ENCODE data around the gene NKD1. TPM values are rescaled to one million over a fixed set of nuclear protein-coding genes. Genes with fewer than 3 reads are reported as not detected.

NKD1 gene
- polyA plus RNA-seq, 3 donors, result 0.01 TPM; not detected in 2

GRCh38 chr16:50617646-50618184 lies 69.5 kb downstream of the NKD1 start:
- Histone ChIP-seq H3K36me3 (replicated peaks in 1 of 2; ENCODE audit: control insufficient read depth in 1 of 2, insufficient read depth in 2 of 2, low read length in 2 of 2) (no peaks in the 10 kb centered on the region), H3K27ac (ENCODE audit: low read depth in 1 of 2, low read length in 2 of 2) (no peak overlapping the region), H3K4me3 (replicated peaks in 1 of 3; ENCODE audit: low read depth in 2 of 3, low read length in 3 of 3) (no peak overlapping the region), H3K79me2 (ENCODE audit: insufficient read depth, low read length) (no peaks in the 10 kb centered on the region), H3K9ac (ENCODE audit: insufficient read depth, low read length, poor library complexity, severe bottlenecking) (no peak overlapping the region), H3K9me3 (replicated peaks in 1 of 2; ENCODE audit: control insufficient read depth in 1 of 2, insufficient read depth in 1 of 2, low read length in 2 of 2) (no peaks in the 10 kb centered on the region), H4K20me1 (ENCODE audit: insufficient read depth, low read length) (no peaks in the 10 kb centered on the region), H2AFZ (ENCODE audit: insufficient read depth, low read depth, low read length, poor library complexity, severe bottlenecking) (no peak overlapping the region), H3K4me2 (replicated peaks; ENCODE audit: extremely low read depth, low read length, poor library complexity, severe bottlenecking) (no peak overlapping the region), H3K27me3 (ENCODE audit: control insufficient read depth in 2 of 2, insufficient read depth in 2 of 2, low read length in 2 of 2) (no peaks in the 10 kb centered on the region), H3K4me1 (ENCODE audit: control insufficient read depth in 1 of 2, insufficient read depth in 2 of 2, low read length in 2 of 2) (peaks cover 8 to 14% of the 10 kb centered on the region in 2 donors)
- peaks cover 0 to 7% (median 2%) of the 10 kb centered on the region in 3 donors for H3K27me3 Mint-ChIP-seq (ENCODE audit: low read depth in 3 of 3)
- 100% methylated on average over 1 of the region's 2 CpGs for WGBS (ENCODE audit: insufficient coverage)
- no peak overlapping the region for H3K4me3 Mint-ChIP-seq
- TF ChIP-seq CTCF (IDR thresholded peaks at IDR 0.05), result no peak
- peaks cover 0 to 3% (median 0%) of the 10 kb centered on the region in 7 donors for H3K9me3 Mint-ChIP-seq
- intact Hi-C loops (cut with micrococcal nuclease), result no loop called here
- no peak for DNase-seq
- H3K36me3 Mint-ChIP-seq, result peaks cover 0 to 3% of the 10 kb centered on the region in 2 donors
- H3K4me1 Mint-ChIP-seq, result peaks cover 21% of the 10 kb centered on the region
- peak overlapping the region in 1 of 7 donors; percentile 2 for H3K27ac Mint-ChIP-seq

- H3K27me3 Mint-ChIP-seq (ENCODE audit: low read depth in 3 of 3), result peaks cover 0 to 2% (median 2%) of the 10 kb centered on the region in 3 donors
- peaks cover 0 to 3% (median 0%) of the 10 kb centered on the region in 7 donors for H3K9me3 Mint-ChIP-seq
- Histone ChIP-seq H3K9ac (ENCODE audit: insufficient read depth, low read length, poor library complexity, severe bottlenecking) (no peak overlapping the region), H3K79me2 (ENCODE audit: insufficient read depth, low read length) (no peaks in the 10 kb centered on the region), H3K36me3 (replicated peaks in 1 of 2; ENCODE audit: control insufficient read depth in 1 of 2, insufficient read depth in 2 of 2, low read length in 2 of 2) (no peaks in the 10 kb centered on the region), H3K4me3 (replicated peaks in 1 of 3; ENCODE audit: low read depth in 2 of 3, low read length in 3 of 3) (no peak overlapping the region), H2AFZ (ENCODE audit: insufficient read depth, low read depth, low read length, poor library complexity, severe bottlenecking) (no peak overlapping the region), H3K4me2 (replicated peaks; ENCODE audit: extremely low read depth, low read length, poor library complexity, severe bottlenecking) (no peak overlapping the region), H3K9me3 (replicated peaks in 1 of 2; ENCODE audit: control insufficient read depth in 1 of 2, insufficient read depth in 1 of 2, low read length in 2 of 2) (no peaks in the 10 kb centered on the region), H3K27ac (ENCODE audit: low read depth in 1 of 2, low read length in 2 of 2) (no peak overlapping the region), H3K27me3 (ENCODE audit: control insufficient read depth in 2 of 2, insufficient read depth in 2 of 2, low read length in 2 of 2) (no peaks in the 10 kb centered on the region), H3K4me1 (ENCODE audit: control insufficient read depth in 1 of 2, insufficient read depth in 2 of 2, low read length in 2 of 2) (peaks cover 1 to 7% of the 10 kb centered on the region in 2 donors), H4K20me1 (ENCODE audit: insufficient read depth, low read length) (no peaks in the 10 kb centered on the region)
- H3K4me1 Mint-ChIP-seq, result peaks cover 14% of the 10 kb centered on the region
- 90% methylated on average over 7 of the region's 12 CpGs for WGBS (ENCODE audit: insufficient coverage)
- intact Hi-C loops (cut with micrococcal nuclease), result no loop called here
- TF ChIP-seq CTCF (IDR thresholded peaks at IDR 0.05), result no peak
- DNase-seq, result no peak
- H3K4me3 Mint-ChIP-seq, result no peak overlapping the region
- H3K27ac Mint-ChIP-seq, result no peak overlapping the region
- no peaks in the 10 kb centered on the region for H3K36me3 Mint-ChIP-seq
These were observed 70.2 kb downstream of the NKD1 start for GRCh38 chr16:50618238-50618918.
